B cell (primary cell): ENCODE data around the gene SIKE1. TPM values are rescaled to one million over a fixed set of nuclear protein-coding genes. Genes with fewer than 3 reads are reported as not detected.

Source experiments
- ATAC-seq: fragments of 200-7000 bp; cut with Tn5 transposase; one replicate; pipeline ENCODE4 v1.10.0; 2021; ENCODE audit warnings: low read depth, mild to moderate bottlenecking, moderate number of reproducible peaks, moderate library complexity
- CTCF ChIA-PET: fragments of 350-600 bp; sonication (Branson Sonifier 250); formaldehyde crosslinking; loops from one replicate; lab custom pipeline; 2021; ENCODE audit warnings: antibody characterized with exemption, inconsistent platforms; lab: Charles Lee
- POLR2A ChIA-PET: fragments of 350-600 bp; sonication (Branson Sonifier 250); formaldehyde crosslinking; loops from one replicate; lab custom pipeline; 2021; ENCODE audit warnings: antibody characterized with exemption; lab: Charles Lee
- DNase-seq: peaks from one replicate; pipeline ENCODE4 v3.0.0; 2013
- H2AFZ ChIP-seq: 2 replicates; pipeline ENCODE4 v1.6.1; 2012; ENCODE audit warnings: mild to moderate bottlenecking, low read depth, low read length; ENCODE audit not compliant: insufficient read depth, poor library complexity, severe bottlenecking
- H3K27ac ChIP-seq, 2 donors: 1 replicate in 1 of 2; 2 replicates in 1 of 2; pipeline ENCODE4 v1.5.1; 2012 to 2013; ENCODE audit warnings: low read length in 2 of 2, mild to moderate bottlenecking in 2 of 2, moderate library complexity in 1 of 2
- H3K27me3 ChIP-seq, 4 experiments: fragments of 200-600 bp in 1 of 4; sonication (generic) in 1 of 4; replicated peaks in 1 of 4; 1 replicate in 2 of 4; 2 replicates in 2 of 4; pipeline versions ENCODE4 v1.6.1 to v1.7.0; 2013 to 2016; ENCODE audit warnings: low read length in 3 of 4, mild to moderate bottlenecking in 2 of 4, mixed read lengths in 1 of 4, moderate library complexity in 1 of 4; ENCODE audit not compliant: insufficient read depth in 4 of 4, control insufficient read depth in 3 of 4; ENCODE audit errors: control extremely low read depth in 1 of 4
- H3K36me3 ChIP-seq, 2 experiments: replicated peaks in 1 of 2; 1 replicate in 1 of 2; 2 replicates in 1 of 2; pipeline versions ENCODE4 v1.6.1 to v1.7.1; 2013; ENCODE audit warnings: low read length in 1 of 2; ENCODE audit not compliant: insufficient read depth in 2 of 2, control insufficient read depth in 1 of 2; ENCODE audit errors: control extremely low read depth in 1 of 2, extremely low read depth in 1 of 2
- H3K4me1 ChIP-seq, 2 donors: fragments of 200-600 bp in 1 of 2; sonication (generic) in 1 of 2; 1 replicate in 1 of 2; 2 replicates in 1 of 2; pipeline versions ENCODE4 v1.5.1 to v1.6.1; 2013 to 2017; ENCODE audit warnings: low read length in 2 of 2; ENCODE audit not compliant: control insufficient read depth in 2 of 2, insufficient read depth in 2 of 2
- H3K4me2 ChIP-seq: replicated peaks from 2 replicates; pipeline ENCODE3; 2012; ENCODE audit warnings: mild to moderate bottlenecking, low read depth, low read length; ENCODE audit not compliant: poor library complexity, severe bottlenecking
- H3K4me3 ChIP-seq, 5 experiments: fragments of 200-600 bp in 1 of 5; sonication (generic) in 1 of 5; 1 replicate in 3 of 5; 2 replicates in 2 of 5; pipeline versions ENCODE4 v1.5.1 to v1.7.0; 2011 to 2016; ENCODE audit warnings: low read length in 4 of 5, mild to moderate bottlenecking in 4 of 5, low read depth in 2 of 5, control low read depth in 1 of 5, moderate library complexity in 1 of 5; ENCODE audit not compliant: insufficient read depth in 1 of 5; ENCODE audit errors: control extremely low read depth in 1 of 5, extremely low read depth in 1 of 5
- H3K79me2 ChIP-seq: fragments of 200-600 bp; sonication (generic); one replicate; pipeline ENCODE4 v1.6.0; 2016; ENCODE audit warnings: low read length; ENCODE audit not compliant: control insufficient read depth, insufficient read depth
- H3K9ac ChIP-seq: fragments of 200-600 bp; sonication (generic); 2 replicates; pipeline ENCODE4 v1.6.1; 2017; ENCODE audit warnings: mild to moderate bottlenecking, low read length, moderate library complexity
- H3K9me3 ChIP-seq, 3 donors: one replicate each; pipeline versions ENCODE4 v1.6.1 to v1.7.1; 2013; ENCODE audit warnings: low read length in 2 of 3; ENCODE audit not compliant: control insufficient read depth in 2 of 3, insufficient read depth in 1 of 3; ENCODE audit errors: control extremely low read depth in 1 of 3
- H4K20me1 ChIP-seq: 2 replicates; pipeline ENCODE4 v1.6.0; 2012; ENCODE audit warnings: mild to moderate bottlenecking, low read length; ENCODE audit not compliant: insufficient read depth, control insufficient read depth, poor library complexity, severe bottlenecking
- H3K27ac Mint-ChIP-seq: one replicate; pipeline ENCODE4 v1.8.0; 2021; ENCODE audit warnings: mixed read lengths
- H3K27me3 Mint-ChIP-seq: one replicate; pipeline ENCODE4 v1.8.0; 2021; ENCODE audit warnings: mixed read lengths
- H3K4me1 Mint-ChIP-seq: one replicate; pipeline ENCODE4 v1.8.0; 2021; ENCODE audit warnings: mixed read lengths
- H3K4me3 Mint-ChIP-seq: one replicate; pipeline ENCODE4 v1.8.0; 2021; ENCODE audit warnings: mixed read lengths
- H3K9me3 Mint-ChIP-seq: one replicate; pipeline ENCODE4 v1.8.0; 2022; ENCODE audit warnings: mixed read lengths; ENCODE audit not compliant: insufficient read depth
- CTCF ChIP-seq: fragments of 200-600 bp; IDR thresholded peaks from one replicate; pipeline ENCODE4 v1.8.0; 2022; ENCODE audit warnings: antibody characterized with exemption, mild to moderate bottlenecking
- EZH2 ChIP-seq: IDR thresholded peaks from 2 replicates; pipeline ENCODE4 v1.6.1; 2012; ENCODE audit warnings: borderline replicate concordance, low read depth, mild to moderate bottlenecking, moderate library complexity, low read length; ENCODE audit not compliant: insufficient read depth, poor library complexity, severe bottlenecking
- WGBS: methylation state at CpG from one replicate; pipeline ENCODE4 v1.1.5; 2013; ENCODE audit warnings: missing lambda C conversion rate; ENCODE audit not compliant: insufficient coverage; 5-methylcytosine and 5-hydroxymethylcytosine counted together
- intact Hi-C: fragments of 100-400 bp; cut with micrococcal nuclease; formaldehyde crosslinking; loops from one replicate; pipeline ENCODE4 v1.10.0; 2022
- polyA plus RNA-seq: library from polyadenylated mRNA; depleted of rRNA; stranded (reverse); fragments of >200 nt; gene quantifications from 2 replicates; pipeline ENCODE4 v1.2.3, GENCODE V29; 2012
- total RNA-seq, 2 donors: library from RNA; stranded (reverse); fragments of 120-200 nt in 1 of 2; gene quantifications; 1 replicate in 1 of 2; 2 replicates in 1 of 2; pipeline versions ENCODE4 v1.2.3 to v1.2.4, GENCODE V29; 2013 to 2022

Gene SIKE1
- total and polyA plus RNA-seq, 2 donors (not counting 1 experiment from before 2014, with no cell fraction given), result 18.4 to 47.8 TPM

DNA sequence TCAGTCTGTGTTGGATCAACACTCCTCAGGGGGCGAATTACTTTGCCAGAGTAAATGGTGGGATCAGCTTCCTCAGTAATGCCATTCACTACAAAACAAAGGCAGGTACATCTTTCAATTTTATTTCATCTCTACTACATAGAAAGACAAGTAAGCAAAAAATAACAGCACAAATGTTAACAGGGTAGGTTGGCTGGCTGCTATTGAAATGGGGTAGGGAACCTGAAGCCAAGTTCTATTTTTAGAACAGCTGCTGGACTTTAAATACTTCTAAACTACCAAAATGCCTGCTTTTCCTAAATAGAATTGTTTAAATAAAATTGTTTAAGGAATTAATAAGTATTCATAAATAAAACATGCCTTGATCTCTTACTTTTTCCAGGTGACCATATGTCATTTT, 56.6 kb downstream of the SIKE1 start:
- Mint-ChIP-seq H3K27me3 (no peaks in the 10 kb centered on the region), H3K4me1 (no peaks in the 10 kb centered on the region), H3K27ac (no peak overlapping the region), H3K9me3 (no peaks in the 10 kb centered on the region), H3K4me3 (no peak overlapping the region)
- H4K20me1 ChIP-seq, result no peaks in the 10 kb centered on the region
- ATAC-seq, result no peak
- H3K4me1 ChIP-seq, result no peaks in the 10 kb centered on the region
- TF ChIP-seq CTCF (no peak), EZH2 (no peak)
- no peak overlapping the region for H3K4me2 ChIP-seq
- H3K27ac ChIP-seq, result no peak overlapping the region
- intact Hi-C loops, result no loop called here
- ChIA-PET CTCF (no interaction called here), POLR2A (no interaction called here)
- H3K79me2 ChIP-seq, result no peaks in the 10 kb centered on the region
- no peak overlapping the region for H3K9ac ChIP-seq
- H3K36me3 ChIP-seq, result peaks cover 47 to 99% of the 10 kb centered on the region in 2 experiments
- WGBS, result no CpG with 5 or more reads among the region's 1 CpG
- no peak overlapping the region for H2AFZ ChIP-seq
- no peak for DNase-seq
- no peaks in the 10 kb centered on the region for H3K9me3 ChIP-seq
- H3K27me3 ChIP-seq, result no peaks in the 10 kb centered on the region
- H3K4me3 ChIP-seq, result no peak overlapping the region

DNA sequence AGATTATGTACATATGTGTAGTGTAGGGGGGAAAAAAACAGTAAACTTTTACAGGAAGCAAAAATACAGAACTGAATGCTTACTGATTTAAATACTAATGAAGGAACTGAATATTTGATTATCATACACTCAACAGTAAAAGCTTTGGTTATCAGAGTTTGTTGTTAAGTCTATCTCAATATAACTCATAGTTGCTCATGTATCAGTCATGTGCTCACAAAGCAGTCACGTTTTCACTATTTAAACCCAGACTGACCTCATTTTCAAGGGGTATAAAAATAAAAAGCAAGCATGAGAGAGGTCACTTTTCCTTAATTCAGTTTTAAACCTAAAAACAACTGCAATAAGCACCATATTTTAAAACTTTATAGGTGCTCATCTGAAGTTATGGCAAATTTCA, 57.0 kb downstream of the SIKE1 start:
- POLR2A ChIA-PET, result no interaction called here
- H3K4me2 ChIP-seq, result no peak overlapping the region
- no peaks in the 10 kb centered on the region for H4K20me1 ChIP-seq
- no CpG with 5 or more reads among the region's 1 CpG for WGBS
- TF ChIP-seq CTCF (no peak), EZH2 (no peak)
- no peak for ATAC-seq
- H3K4me1 Mint-ChIP-seq, result no peaks in the 10 kb centered on the region
- H3K79me2 ChIP-seq, result no peaks in the 10 kb centered on the region
- H3K4me3 ChIP-seq, result no peak overlapping the region
- no peaks in the 10 kb centered on the region for H3K9me3 Mint-ChIP-seq
- H3K9ac ChIP-seq, result no peak overlapping the region
- H3K4me3 Mint-ChIP-seq, result no peak overlapping the region
- H3K27ac Mint-ChIP-seq, result no peak overlapping the region
- intact Hi-C loops, result no loop called here
- no peak for DNase-seq
- H3K4me1 ChIP-seq, result no peaks in the 10 kb centered on the region
- H3K36me3 ChIP-seq, result peaks cover 47 to 99% of the 10 kb centered on the region in 2 experiments
- CTCF ChIA-PET, result no interaction called here
- no peaks in the 10 kb centered on the region for H3K27me3 Mint-ChIP-seq
- no peak overlapping the region for H3K27ac ChIP-seq
- no peaks in the 10 kb centered on the region for H3K9me3 ChIP-seq
- no peak overlapping the region for H2AFZ ChIP-seq
- no peaks in the 10 kb centered on the region for H3K27me3 ChIP-seq
